GM19099 (cell line): ENCODE results near the gene CUL3.

Experiments
- POLR2A ChIP-seq: IDR thresholded peaks from 3 replicates; pipeline ENCODE4 v1.6.1; 2011; ENCODE audit warnings: low read depth; ENCODE audit not compliant: insufficient read length; ENCODE audit errors: extremely low read depth

Gene CUL3

DNA sequence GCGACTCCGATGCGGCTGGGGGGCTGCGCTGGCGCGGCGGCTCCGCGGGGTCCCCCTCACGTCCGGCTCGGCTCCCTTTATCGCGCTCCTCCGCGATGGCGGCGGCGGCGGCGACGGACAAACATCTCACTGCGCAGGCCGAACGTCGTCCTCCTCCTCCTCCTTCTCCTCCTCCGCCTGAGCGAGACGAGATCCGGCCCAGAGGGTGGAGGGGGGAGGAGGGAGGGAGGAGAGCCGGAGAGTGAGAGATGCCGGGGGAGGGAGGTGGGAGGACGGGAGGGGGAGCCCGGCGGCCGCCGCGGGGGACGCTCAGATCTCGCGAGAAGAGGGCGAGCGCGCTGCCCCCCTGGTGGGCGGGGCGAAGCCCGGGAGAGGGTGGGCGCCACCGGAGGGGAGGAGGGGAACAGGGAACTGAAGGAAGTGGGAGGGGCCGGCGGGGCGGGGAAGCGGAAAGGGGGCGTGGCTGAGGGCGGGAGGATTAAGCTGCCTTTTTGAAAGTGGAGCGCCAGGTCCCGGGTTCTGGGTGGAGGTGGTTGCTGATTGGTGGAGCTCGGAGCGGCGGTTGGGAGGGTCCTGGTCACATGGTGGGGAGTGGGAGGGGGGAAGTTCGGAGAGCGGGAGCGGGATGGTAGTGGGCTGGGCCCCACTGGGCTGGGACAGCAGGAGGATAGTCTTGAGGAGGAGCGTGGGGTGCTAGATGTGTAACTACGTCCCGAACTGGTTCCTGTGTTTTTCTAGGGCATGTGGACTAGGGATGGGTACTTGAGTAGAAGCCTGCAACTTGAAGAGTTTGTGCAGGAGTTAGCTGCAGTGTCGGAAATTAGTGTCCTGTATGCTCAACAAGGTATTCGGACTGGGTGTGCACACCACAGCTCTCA is at the start of gene CUL3:
CUL3 (minus strand) TSS at position 153 of the 878 bp plus-strand sequence. CDS start 354 bp downstream, outside the sequence.
- TF ChIP-seq POLR2A, result peak; percentile 81

DNA sequence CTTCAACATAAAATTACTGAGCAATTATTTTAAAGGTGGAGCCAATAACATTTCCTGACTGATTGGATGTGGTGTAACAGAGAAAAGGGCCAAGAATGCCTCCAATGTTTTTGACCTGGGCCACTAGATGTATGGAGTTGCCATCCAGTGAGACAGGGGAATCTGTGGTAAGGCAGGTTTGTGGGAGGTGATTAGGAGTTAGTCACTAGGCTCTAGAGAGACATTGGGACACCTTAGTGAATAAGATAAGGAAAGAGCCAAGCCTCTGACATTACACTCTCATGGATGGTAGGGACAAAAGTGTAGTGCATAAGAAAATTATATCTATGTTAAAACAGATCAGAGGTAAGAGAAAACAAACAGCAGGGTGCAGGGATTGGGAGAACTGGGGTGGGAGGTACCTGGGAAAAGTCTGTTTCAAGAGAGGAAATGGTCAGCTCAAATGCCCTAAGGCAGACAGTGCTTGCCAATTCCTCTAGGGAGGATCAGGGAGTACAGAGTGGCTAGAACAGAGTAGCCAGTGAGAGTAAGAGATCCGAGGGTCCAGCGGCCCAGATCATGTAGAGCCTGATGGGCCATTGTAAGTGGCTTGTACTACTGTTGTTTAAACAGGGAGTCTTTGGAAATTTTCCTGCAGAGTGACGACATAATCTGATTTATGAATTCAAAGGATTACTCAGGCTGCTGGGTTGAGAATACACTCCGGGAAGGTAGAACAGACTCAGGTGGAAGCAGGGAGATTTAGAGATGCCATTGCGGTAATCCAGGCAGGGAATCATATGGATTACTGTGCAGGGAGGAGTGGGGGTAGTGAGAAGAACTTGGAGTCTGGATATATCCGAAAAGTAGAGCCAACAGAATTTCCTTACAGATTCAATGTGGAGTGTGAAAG is 45.7 kb upstream of the CUL3 start:
- TF ChIP-seq POLR2A, result no peak

DNA sequence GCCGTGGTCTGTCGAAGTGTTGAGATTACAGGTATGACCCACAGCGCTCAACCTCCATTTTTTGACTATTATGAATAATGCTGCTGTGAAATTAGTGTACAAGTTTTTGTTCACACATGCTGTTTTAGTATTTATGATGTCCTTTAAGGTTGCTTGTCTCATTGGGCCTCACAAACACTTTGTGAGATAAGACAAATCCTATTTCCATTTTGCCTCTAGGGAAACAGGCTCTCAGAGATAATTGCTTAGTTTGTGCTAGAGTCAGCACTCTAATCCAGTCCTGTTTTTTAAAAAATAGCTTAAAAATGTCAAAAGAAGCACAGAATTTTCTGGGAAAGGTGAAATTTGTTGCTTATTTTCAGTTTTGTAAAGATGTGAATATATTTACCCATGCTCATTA is 43.3 kb upstream of the CUL3 start:
- TF ChIP-seq POLR2A, result no peak

DNA sequence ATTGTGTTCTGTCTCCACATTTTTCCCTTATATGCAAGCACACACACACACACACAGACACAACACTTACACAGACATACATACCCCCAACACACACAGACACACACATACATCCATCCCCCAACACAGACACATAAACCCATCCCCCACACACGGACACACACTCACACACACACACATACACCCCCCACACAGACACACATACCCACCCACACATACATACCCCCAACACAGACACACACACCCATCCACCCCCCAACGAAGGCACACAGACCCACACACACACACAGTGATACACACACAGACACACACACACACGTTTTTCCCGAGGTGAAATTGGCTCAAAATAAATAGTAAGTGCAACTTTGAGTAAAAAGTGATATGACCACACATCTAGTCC is 41.6 kb upstream of the CUL3 start:
- TF ChIP-seq POLR2A, result no peak

DNA sequence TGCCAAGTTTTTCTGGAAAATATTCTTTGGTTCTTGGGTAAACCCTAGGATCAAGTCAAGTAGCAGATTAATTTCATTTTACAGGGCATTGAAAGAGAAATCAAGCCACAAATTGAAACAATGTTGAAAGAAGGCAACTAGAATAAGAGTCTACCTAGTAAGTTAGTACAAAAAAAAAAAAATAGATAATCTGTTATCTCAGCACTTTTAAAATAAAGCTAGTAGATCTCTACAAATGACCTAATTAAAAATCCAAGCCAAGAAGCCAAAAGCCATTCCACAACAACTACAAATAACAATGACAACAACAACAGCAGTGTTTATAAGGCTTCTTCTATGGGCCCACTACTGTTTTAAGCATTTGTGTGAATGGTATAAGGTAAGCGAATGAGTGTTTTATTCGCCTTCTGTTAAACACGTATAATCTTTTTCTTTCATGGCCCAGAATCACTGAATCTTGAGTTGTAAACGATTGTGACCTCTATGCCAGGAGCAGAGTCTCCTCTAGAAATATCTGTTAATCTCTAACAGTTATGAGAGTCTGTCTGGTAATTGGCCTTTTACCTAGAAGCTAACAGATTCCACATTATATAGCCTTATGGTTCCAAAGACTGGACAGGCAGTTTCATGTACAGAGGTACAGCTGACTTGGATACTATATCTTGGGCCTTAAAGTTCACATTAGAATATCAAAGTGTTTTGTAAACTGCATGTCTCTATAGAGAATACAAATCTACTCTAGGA is 28.6 kb upstream of the CUL3 start:
- TF ChIP-seq POLR2A, result no peak

DNA sequence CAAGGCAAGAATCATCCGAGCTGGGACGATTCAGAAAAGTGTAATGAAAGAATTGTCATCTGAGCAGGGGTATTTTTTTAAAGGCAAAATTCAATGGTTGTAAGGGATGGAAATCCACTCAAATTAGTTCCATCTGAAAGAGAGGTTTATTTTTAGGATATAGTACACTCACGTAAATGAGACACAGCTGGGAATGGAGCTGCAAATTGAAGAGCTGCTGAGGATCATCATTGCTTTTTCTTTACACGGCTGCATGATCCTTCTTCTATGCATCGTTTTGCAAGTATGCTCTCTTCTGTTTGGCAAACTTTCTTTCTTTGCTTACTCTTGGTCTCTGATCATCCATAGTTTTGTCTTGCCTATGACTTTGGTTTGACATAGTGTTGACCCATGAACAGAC is 27.4 kb upstream of the CUL3 start:
- TF ChIP-seq POLR2A, result no peak

DNA sequence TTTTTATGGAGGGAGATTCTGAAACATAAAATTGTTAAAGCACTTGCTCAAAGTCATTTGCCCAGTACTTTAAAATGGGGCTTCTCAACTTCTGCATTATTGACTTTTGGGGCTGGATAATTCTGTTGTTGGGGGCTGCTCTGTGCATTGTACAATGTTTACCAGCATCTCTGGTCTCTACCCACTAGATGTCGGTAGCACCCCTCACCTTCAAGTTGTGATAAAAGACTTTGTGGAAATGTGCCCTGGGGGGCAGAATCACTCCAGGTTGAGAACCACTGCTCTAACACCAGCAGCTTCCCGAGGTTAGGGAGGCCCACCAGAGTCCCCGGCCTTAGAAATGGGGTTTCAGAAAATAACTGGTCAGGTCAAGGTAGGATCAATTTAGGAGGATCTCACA is 26.8 kb upstream of the CUL3 start:
- TF ChIP-seq POLR2A, result no peak

DNA sequence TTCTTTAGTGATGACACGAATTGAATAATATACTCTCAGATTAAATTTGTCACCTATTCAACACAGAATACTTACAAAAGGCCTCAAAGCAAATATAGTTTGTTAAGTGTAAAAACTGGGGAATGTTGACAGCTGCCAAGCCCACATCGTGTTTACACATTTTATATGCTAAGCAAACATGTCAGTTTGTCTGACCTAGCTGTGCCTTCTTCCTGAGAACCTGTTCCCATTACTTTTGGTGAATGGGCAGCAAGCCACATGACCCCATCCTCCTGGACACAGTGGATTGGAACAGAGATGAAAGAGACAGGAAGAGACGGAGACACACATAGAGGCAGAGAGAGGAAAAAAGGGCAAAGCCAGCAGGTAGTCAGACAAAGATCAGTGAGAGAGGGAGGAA is 22.9 kb upstream of the CUL3 start:
- no peak for TF ChIP-seq POLR2A

DNA sequence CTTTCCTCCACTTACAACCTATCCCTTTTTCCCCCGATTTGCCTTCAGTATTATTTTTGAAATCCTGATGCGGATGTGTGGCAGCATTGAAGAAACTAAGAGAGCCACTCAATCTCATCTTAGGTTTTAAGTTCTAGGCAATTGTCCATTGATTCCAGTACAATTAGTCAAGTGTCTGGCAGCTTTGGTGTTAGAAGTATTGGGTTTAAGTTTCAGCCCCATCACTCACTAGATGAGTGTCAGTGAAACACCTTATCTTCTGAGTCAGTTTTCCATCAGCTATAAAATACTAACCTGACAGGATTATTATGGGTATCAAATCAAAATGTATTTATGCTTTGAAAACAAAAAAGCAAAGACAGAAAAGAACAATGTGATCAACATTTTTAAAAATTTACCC is 16.8 kb upstream of the CUL3 start:
- no peak for TF ChIP-seq POLR2A

DNA sequence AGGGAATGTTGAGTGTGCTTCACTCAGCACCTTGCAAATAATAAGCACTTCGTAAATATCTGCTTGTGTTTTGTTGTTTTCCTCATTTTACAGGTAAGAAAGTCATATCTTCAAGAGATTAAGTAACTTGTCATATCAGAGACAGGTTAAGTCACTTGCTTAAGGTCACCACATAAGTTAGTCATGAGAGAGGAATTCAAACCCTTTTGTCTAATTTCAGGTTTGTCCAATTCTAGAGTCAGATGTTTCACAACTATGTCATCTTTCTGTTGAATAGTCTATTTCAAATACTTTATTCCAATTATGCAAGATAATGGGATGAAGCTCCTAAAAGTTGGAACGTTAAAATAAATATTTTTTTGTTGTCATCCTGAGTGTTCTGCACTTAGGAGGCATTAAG is 13.5 kb upstream of the CUL3 start:
- no peak for TF ChIP-seq POLR2A

DNA sequence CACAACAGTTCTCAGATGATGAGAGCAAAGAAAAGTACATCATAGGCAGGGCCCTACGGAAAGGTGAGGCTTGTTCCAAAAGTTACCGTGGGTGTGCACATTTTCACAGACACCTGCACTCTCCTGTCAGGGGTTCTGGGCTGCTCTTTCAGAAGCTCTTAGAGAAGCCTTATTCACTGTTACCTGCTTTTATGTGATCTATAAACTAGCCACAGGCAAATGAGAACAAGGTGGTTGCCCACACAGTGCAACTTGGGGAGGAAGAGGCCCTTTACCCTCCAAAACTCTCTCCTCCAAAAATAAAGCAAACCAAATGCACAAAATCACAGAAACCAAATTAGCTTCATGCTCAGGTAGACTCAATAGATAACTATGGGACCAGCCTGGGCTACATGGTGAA is 11.1 kb upstream of the CUL3 start:
- no peak for TF ChIP-seq POLR2A

DNA sequence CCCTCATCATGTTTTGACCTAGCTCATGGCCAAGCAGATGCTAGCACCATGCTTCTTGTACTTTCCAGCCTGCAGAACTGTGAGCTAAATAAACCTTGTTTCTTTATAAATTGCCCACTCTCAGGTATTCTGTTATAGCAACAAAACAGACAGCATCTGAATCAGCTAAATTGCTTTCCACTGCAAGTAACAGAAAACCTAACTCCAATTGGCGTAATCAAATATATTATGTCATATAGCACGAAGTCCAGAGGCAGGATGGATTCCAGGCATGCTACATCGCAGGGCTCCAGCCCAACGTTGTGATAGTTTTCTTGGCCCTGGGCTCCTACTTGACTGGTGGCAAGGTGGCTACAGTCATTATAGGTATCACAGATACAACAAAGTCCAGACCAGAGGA is 10.4 kb upstream of the CUL3 start:
- no peak for TF ChIP-seq POLR2A

DNA sequence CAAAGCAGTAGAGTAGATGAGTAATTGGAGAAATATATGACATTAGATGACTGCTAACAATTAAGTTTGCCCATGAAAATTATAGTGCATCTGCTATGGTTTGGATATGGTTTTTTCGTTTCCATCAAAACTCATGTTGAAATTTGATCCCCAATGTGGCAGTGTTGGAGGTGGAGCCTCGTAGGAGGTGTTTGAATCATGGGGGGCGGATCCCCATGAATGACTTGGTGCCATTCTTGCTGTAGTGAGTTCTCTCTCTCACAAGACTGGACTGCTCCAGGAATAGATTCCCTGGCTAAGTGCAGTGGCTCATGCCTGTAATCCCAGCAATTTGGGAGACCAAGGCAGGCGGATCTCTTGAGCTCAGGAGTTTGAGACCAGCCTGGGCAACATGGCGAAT is 9.7 kb upstream of the CUL3 start:
- TF ChIP-seq POLR2A, result no peak

DNA sequence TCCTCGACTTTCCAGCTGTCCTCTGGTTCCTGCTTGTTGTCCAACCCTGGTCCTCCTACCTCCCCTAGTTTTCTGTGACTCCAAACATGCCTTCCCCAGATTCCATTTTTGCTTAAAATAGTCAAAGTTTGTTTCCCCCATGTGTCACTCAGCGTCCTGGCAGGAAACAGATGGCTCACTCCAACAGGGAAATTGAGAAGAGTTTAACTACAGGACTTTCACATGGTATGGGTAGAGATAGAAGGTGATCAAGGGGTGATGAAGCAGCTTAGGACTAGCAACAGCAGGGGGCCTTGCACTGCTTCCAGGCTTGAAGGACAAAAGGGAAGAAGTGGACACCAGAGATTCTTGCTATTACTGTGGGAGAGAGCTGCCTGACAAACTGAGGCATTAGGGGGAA is 6.1 kb upstream of the CUL3 start:
- TF ChIP-seq POLR2A, result no peak

DNA sequence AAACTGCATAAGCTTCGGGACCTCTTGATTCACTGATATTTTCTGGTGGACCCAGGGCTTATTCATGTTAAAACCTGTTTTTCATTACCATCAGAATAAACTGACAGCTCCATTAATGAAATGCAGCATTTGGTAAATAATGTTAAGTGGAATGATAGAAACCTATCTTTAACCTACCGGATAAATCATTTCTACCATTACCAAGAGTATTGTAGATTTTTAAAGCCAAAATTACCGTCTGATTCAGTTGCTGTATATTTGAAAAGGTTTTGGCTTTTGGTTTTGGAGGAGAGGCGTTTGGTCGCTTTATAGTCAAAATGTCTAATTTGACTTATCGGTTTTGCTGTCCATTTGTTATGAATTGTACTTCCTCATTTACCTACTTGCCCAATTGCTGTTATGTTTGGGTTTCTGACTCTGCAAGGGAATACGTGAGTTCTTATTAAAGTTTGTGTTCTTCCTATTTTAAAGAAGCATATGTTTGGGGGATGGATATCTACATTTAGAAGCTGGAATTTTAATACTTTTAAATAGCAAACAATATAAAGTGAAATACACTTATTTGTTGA is 1.0 kb upstream of the CUL3 start:
- no peak for TF ChIP-seq POLR2A
